ENCODE measurements around the gene DNAJC16. TPM values are rescaled to one million over a fixed set of nuclear protein-coding genes. Genes with fewer than 3 reads are reported as not detected.
"Not testable (repeated sequence)": the region's sequence is repeated elsewhere in the genome, so short reads cannot be mapped to it uniquely, and the experiment has no call there.

Gene DNAJC16
- polyA plus RNA-seq, 12 donors: 12.2 to 20.4 (median 16.6) TPM; not detected in 1

GRCh38 chr1:15577691-15578090 lies 51.0 kb downstream of the DNAJC16 start:
- no peak for DNase-seq

- no peak for DNase-seq
Observed at GRCh38 chr1:15578921-15579682, 52.5 kb downstream of the DNAJC16 start.

GRCh38 chr1:15579683-15580047 lies 53.0 kb downstream of the DNAJC16 start:
- DNase-seq: peak; percentile 15

- DNase-seq: no peak
Observed at GRCh38 chr1:15583016-15583706, 56.5 kb downstream of the DNAJC16 start.

- DNase-seq: no peak
Observed at GRCh38 chr1:15584489-15585363, 58.1 kb downstream of the DNAJC16 start, which contains the start of gene AGMAT. TSS of gene AGMAT (minus strand) at chr1:15585051. CDS start at chr1:15584967, 84 bp downstream.

- DNase-seq: no peak
Observed at GRCh38 chr1:15592285-15592684, 65.6 kb downstream of the DNAJC16 start.

GRCh38 chr1:15595809-15596617 lies 69.4 kb downstream of the DNAJC16 start:
- DNase-seq: no peak

- DNase-seq: no peak
Observed at GRCh38 chr1:15598436-15598835, 71.8 kb downstream of the DNAJC16 start.

GRCh38 chr1:15603050-15603965 lies 76.7 kb downstream of the DNAJC16 start:
- DNase-seq: peak; percentile 99

GRCh38 chr1:15603966-15604282 lies 77.3 kb downstream of the DNAJC16 start:
- DNase-seq: not testable (repeated sequence)

- not testable (repeated sequence) for DNase-seq
Observed at GRCh38 chr1:15604400-15604799, 77.8 kb downstream of the DNAJC16 start.

GRCh38 chr1:15605398-15606383 lies 79.0 kb downstream of the DNAJC16 start:
- no peak for DNase-seq

- DNase-seq: no peak
Observed at GRCh38 chr1:15609631-15610030, 83.0 kb downstream of the DNAJC16 start.

GRCh38 chr1:15610167-15610566 lies 83.5 kb downstream of the DNAJC16 start:
- no peak for DNase-seq

- no peak for DNase-seq
Observed at GRCh38 chr1:15616373-15617172, 89.9 kb downstream of the DNAJC16 start.

- DNase-seq: peak; percentile 97
Observed at GRCh38 chr1:15617173-15618076, 90.8 kb downstream of the DNAJC16 start, which contains the start of gene DDI2. TSS of gene DDI2 (plus strand) at chr1:15617458. CDS start at chr1:15617671, 213 bp downstream.

GRCh38 chr1:15618077-15618654 lies 91.5 kb downstream of the DNAJC16 start:
- no peak for DNase-seq

All from muscle of arm (tissue), 12 donors.